Epithelial cell of esophagus (primary cell): ENCODE data around the gene KNL1.

Experiments
- DNase-seq: peaks from one replicate; pipeline ENCODE4 v3.0.0; 2010; ENCODE audit warnings: low read depth
- H3K4me3 ChIP-seq: 2 replicates; pipeline ENCODE4 v1.5.1; 2011; ENCODE audit warnings: mild to moderate bottlenecking, low read length, control low read depth
- TF ChIP-seq, protein P1 (sequence below): IDR thresholded peaks from 2 replicates; pipeline ENCODE4 v1.5.1; 2011; ENCODE audit warnings: low read depth, mild to moderate bottlenecking, low read length, control low read depth, inconsistent platforms; ENCODE audit not compliant: insufficient read depth; ENCODE audit errors: missing control alignments

KNL1 gene

DNA sequence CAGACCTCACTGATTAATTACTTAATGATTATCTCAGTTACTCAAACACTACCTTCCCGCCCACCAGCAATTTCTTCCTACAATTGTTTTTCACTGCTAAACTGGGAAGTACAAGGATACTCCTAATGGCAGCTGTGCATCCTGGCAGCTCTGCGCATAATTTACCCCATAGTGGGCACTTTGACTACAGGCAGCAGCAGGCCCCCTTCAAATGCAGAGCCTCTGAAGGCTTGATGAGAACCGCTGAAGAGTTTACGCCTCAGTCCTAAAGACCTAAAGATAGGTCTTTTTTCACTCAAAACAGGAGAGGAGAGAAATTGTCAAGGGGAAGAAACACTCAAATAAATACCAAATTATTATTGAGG is 39.9 kb upstream of the KNL1 start:
- no peak overlapping the region for H3K4me3 ChIP-seq
- TF ChIP-seq, protein P1, sequence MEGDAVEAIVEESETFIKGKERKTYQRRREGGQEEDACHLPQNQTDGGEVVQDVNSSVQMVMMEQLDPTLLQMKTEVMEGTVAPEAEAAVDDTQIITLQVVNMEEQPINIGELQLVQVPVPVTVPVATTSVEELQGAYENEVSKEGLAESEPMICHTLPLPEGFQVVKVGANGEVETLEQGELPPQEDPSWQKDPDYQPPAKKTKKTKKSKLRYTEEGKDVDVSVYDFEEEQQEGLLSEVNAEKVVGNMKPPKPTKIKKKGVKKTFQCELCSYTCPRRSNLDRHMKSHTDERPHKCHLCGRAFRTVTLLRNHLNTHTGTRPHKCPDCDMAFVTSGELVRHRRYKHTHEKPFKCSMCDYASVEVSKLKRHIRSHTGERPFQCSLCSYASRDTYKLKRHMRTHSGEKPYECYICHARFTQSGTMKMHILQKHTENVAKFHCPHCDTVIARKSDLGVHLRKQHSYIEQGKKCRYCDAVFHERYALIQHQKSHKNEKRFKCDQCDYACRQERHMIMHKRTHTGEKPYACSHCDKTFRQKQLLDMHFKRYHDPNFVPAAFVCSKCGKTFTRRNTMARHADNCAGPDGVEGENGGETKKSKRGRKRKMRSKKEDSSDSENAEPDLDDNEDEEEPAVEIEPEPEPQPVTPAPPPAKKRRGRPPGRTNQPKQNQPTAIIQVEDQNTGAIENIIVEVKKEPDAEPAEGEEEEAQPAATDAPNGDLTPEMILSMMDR, result no peak

DNA sequence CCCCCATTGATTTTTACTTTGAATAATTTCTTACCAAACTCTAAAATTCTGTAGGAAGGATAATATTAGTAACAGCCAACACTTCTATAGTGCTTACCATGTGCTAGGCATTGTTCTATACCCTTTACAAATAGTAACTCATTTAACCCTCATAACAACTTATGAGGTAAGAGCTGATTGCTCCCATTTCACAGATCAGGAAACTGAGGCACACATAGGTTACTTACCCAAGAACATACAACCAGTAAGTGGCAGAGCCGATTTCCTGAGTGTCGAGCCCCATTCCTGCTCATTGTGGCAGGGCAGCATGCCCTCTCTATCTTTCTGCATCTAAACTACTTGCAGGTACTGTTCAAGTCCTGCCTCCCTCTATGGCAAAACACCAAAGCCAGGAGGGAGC is 38.2 kb upstream of the KNL1 start:
- TF ChIP-seq, protein P1, result no peak
- H3K4me3 ChIP-seq, result no peak overlapping the region
- no peak for DNase-seq

More for the DNA sequence above, 39.9 kb upstream of the KNL1 start:
- DNase-seq, result no peak

DNA sequence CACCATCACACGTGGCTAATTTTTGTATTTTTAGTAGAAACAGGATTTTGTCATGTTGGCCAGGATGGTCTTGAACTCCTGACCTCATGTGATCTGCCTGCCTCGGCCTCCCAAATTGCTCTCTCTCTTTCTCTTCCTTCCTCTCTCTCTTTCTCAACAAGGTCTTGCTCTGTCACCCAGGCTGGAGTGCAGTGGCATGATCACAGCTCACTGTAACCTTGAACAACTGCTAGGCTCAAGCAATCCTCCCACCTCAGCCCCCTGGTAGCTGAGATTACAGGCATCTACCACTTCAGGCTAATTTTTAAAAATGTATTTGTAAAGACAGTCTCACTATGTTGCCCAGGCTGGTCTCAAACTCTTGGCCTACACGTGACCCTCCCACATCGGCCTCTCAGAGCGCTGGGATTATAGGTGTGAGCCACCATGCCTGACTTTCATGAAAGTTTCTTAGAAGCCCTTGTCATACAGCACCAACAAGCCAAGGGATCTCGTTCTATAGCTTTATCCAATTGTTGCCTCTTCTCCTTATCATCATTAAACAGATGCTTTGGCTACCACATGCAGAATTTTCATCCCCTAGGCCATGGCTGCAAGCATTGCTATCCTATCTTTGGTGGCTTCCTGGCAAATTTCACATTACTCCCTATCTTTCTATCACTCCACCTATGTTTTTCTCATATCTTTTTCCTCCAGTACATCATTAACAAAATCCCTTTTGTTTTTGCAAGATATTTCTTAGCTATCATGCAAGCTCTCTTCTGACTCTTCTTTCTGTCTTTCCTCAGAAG is 34.9 kb upstream of the KNL1 start:
- no peak overlapping the region for H3K4me3 ChIP-seq
- TF ChIP-seq, protein P1, result no peak
- no peak for DNase-seq

DNA sequence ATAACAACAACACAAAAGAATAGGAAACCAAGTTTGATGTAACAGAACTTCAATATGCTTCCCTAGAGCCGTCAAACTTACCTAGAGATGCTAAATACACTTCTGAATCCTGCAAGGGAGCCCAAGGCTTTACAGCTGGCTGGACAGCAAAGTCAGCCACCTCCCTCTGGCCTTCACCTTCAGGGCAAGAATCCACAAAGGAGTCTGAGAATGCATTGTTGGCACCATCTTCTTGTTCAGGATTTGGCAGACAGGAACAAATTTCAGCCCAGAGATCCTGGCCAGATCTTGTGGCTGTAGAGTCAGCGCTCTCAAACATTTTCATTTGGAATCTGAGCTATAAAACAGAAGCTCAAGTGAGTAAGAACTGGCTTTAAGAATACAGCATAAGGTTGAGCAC is 31.4 kb upstream of the KNL1 start:
- TF ChIP-seq, protein P1, result no peak
- no peak for DNase-seq
- H3K4me3 ChIP-seq, result no peak overlapping the region

DNA sequence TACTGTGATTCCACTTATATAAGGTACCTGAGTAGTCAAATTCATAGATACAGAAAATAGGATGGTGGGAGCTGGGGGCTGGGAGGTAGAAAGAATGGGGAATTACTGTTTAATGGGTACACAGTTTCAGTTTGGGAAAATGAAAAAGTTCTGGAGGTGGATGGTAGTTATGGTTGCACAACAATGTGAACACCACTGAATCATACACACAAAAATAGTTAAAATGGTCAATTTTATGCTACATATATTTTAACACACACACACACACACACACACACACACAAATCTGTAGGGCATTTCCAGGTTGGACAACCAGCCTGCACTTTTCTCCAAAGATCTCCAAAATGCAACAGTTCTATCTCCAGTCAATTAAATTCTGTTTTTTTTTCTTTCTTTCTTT is 30.6 kb upstream of the KNL1 start:
- no peak for DNase-seq
- TF ChIP-seq, protein P1, result no peak
- H3K4me3 ChIP-seq, result no peak overlapping the region

DNA sequence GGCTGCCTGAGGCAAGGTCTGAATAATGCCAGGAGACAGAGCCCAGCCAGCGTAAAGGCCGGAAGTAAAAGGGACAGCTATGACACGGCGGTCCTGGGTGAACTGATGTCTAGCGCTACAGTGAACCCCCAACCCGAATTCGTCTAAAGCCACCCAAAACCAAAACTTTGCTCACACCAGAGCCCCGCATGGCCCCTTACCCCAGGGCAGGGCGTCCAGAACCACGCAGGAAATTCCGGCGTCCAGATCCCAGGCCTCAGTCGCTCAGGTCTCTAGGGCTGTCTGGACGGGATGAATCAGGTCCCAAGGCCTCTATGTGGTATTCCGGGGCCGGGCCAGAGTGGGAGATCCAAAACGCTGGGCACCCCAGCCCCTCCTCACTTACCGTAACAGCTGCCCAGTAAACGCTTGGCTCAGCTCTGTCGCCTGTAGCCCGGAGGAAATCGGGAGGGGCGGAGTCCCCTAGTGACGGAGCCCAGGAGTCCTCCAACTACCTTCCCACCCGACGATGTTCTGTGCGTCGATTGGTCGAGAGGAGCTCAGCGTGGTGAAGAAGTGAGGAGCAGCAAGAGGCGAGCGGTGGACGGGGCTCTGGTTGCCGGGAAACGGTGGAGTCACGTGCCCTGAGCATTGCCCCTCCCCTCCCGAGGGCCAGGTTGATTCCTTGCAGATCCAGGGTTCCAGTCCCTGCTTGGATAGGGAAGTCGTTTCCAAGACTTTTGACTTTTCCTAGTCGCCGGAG is 29.3 kb upstream of the KNL1 start, which contains the start of gene CCDC32:
Gene CCDC32 (minus strand): TSS at position 452 of the 742 bp plus-strand sequence. CDS start 2,027 bp downstream, outside the sequence.
- TF ChIP-seq, protein P1, result no peak
- DNase-seq, result peak; percentile 99
- H3K4me3 ChIP-seq, result peak within 1 kb of the TSS; percentile 98
